Esophagus squamous epithelium (tissue), 4 donors: ENCODE data around the gene TARM1.

Experiments
- CTCF ChIP-seq, 6 experiments: fragments of 450-650 bp in 4 of 6; fragments of 200-600 bp in 2 of 6; sonication (generic) in 2 of 6; IDR thresholded peaks; one replicate each; pipeline ENCODE4 v1.5.1; 2016 to 2019; ENCODE audit warnings: antibody characterized with exemption in 6 of 6, mild to moderate bottlenecking in 4 of 6, moderate library complexity in 4 of 6
- POLR2A ChIP-seq, 4 donors: fragments of 450-650 bp; IDR thresholded peaks; one replicate each; pipeline ENCODE4 v1.6.1; 2017; ENCODE audit warnings: antibody characterized with exemption in 4 of 4, mild to moderate bottlenecking in 4 of 4, moderate library complexity in 3 of 4

- TF ChIP-seq CTCF (IDR thresholded peaks at IDR 0.05) = no peak
- no peak for TF ChIP-seq POLR2A (IDR thresholded peaks at IDR 0.05)
These were observed 47.8 kb upstream of the TARM1 start for GRCh38 chr19:54128796-54129616.
